Skeletal muscle tissue (tissue), 4 donors: ENCODE measurements around the gene HIVEP3. TPM values are rescaled to one million over a fixed set of nuclear protein-coding genes. Genes with fewer than 3 reads are reported as not detected.

Experiments used
- H3K27ac ChIP-seq: one replicate; pipeline ENCODE4 v1.7.0; 2013; ENCODE audit warnings: mild to moderate bottlenecking, low read depth, low read length, inconsistent platforms
- H3K27me3 ChIP-seq, 3 donors: one replicate each; pipeline ENCODE4 v1.7.0; 2013; ENCODE audit warnings: low read length in 3 of 3; ENCODE audit not compliant: control insufficient read depth in 3 of 3, insufficient read depth in 3 of 3
- H3K36me3 ChIP-seq, 3 donors: one replicate each; pipeline ENCODE4 v1.7.0; 2013; ENCODE audit warnings: low read length in 3 of 3; ENCODE audit not compliant: control insufficient read depth in 3 of 3, insufficient read depth in 3 of 3
- H3K4me1 ChIP-seq, 3 donors: one replicate each; pipeline ENCODE4 v1.7.0; 2013; ENCODE audit warnings: low read length in 3 of 3, mild to moderate bottlenecking in 3 of 3; ENCODE audit not compliant: control insufficient read depth in 3 of 3, insufficient read depth in 3 of 3
- H3K4me3 ChIP-seq, 3 donors: one replicate each; pipeline ENCODE4 v1.7.0; 2013; ENCODE audit warnings: low read length in 3 of 3
- H3K9ac ChIP-seq, 3 donors: one replicate each; pipeline ENCODE4 v1.7.0; 2013; ENCODE audit warnings: low read length in 3 of 3, mild to moderate bottlenecking in 3 of 3, moderate library complexity in 2 of 3, low read depth in 1 of 3
- H3K9me3 ChIP-seq, 3 donors: one replicate each; pipeline ENCODE4 v1.7.0; 2013; ENCODE audit warnings: low read length in 3 of 3; ENCODE audit not compliant: control insufficient read depth in 3 of 3
- total RNA-seq: library from RNA; depleted of rRNA; stranded (reverse); fragments of >200 nt; gene quantifications from one replicate; pipeline ENCODE4 v1.2.3, GENCODE V29; 2014
- donor health status: Osteomylitis.

HIVEP3 gene
- total RNA-seq, 1 donor from 2014 or later = 0.52 TPM

GRCh38 chr1:41591891-41592290, 326.8 kb downstream of the HIVEP3 start:
- Histone ChIP-seq H3K27ac (no peak overlapping the region), H3K27me3 (no peaks in the 10 kb centered on the region), H3K9me3 (no peaks in the 10 kb centered on the region), H3K36me3 (no peaks in the 10 kb centered on the region), H3K4me3 (no peak overlapping the region), H3K9ac (no peak overlapping the region), H3K4me1 (no peaks in the 10 kb centered on the region)

DNA sequence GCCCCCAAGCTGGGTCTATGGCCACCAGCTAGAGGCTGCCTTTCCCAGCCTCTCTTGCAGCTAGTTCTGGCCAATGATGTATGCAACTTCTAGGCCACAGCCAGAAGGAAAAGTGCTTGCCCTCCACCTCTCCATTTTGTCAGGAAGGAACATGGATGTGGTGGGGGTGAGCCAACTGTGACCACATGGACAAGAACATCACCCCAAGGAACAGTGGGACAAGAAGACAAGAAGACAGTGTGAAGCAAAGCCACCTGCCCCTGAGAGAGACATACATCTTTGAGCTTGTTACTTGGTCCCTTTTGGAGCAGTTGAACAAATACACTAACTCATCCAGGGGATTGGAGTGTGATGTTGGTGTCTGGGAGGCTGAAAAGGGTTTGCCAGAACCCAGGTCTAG, 328.4 kb downstream of the HIVEP3 start:
- Histone ChIP-seq H3K9me3 (no peaks in the 10 kb centered on the region), H3K4me3 (no peak overlapping the region), H3K27ac (no peak overlapping the region), H3K9ac (no peak overlapping the region), H3K36me3 (no peaks in the 10 kb centered on the region), H3K4me1 (no peaks in the 10 kb centered on the region), H3K27me3 (no peaks in the 10 kb centered on the region)

DNA sequence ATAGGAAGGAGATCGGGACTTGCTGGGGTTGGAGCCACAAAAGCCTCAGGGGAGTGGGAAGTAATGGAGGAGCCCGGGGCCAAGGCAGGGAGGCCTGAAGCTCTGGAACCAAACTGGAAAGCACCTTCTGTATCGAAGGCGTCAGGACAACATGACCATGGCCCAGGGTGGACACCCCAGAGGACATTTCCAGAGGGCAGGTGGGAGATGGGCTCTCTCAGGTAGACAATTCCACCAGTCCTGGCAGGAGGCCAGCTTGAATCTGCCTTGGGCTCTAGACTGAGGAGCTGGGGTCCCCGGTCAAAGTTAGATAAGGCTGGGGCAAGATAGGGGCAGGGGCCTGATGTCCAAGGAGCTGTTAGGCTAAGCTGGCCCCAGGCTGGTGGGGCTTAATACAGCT, 329.3 kb downstream of the HIVEP3 start:
- Histone ChIP-seq H3K36me3 (no peaks in the 10 kb centered on the region), H3K9me3 (no peaks in the 10 kb centered on the region), H3K27ac (no peak overlapping the region), H3K27me3 (no peaks in the 10 kb centered on the region), H3K4me1 (no peaks in the 10 kb centered on the region), H3K4me3 (no peak overlapping the region), H3K9ac (no peak overlapping the region)

DNA sequence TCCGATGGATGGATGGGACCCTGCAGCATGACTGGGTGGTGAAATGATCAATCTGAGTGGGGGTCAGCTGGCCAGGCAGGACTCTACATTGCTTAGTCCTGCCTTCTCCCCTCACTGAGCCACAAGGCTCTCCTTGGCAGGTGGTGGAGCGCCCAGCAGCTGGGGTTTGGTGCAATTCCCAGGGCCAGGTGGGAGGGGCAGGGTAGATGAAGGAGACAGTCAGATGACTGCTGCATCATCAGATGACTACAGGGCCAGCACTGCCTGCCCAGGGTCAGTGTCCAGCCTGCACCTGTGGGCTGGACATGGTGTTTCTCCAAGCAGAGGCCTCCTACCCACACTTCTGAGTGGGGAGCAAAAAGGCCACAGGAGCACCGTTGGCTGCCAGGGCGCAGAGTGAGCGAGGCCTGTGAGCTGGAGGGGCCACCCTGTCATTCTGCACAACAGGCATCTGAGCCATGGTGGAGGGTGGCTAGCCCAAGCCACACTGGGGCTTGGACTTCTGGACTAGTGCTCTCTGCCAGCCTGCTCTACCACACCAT, 330.3 kb downstream of the HIVEP3 start:
- no peaks in the 10 kb centered on the region for H3K4me1 ChIP-seq

DNA sequence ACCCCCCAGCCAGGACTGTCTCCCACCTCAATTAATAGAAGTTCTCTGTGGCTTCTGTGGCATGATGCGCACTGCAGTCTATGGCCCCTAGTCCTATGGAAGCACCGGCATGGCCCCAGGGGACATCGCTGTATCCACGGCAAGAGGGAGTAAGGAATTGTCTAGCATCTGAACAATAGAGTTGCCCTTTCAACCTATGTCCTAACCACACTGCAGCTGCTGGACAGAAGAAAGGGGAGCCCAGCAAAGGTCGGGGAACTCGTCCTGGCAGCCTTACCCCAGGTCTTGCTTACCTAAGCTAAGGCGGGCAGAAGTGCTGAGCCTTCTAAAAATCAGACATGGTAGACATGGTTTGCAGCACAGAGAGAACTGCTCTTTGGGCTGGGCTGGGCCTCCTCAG, 330.9 kb downstream of the HIVEP3 start:
- no peaks in the 10 kb centered on the region for H3K9me3 ChIP-seq
- peaks cover 0 to 2% (median 0%) of the 10 kb centered on the region in 3 donors for H3K36me3 ChIP-seq
- no peak overlapping the region for H3K9ac ChIP-seq
- H3K27ac ChIP-seq = no peak overlapping the region
- no peak overlapping the region for H3K4me3 ChIP-seq
- peaks cover 0 to 3% (median 0%) of the 10 kb centered on the region in 3 donors for H3K27me3 ChIP-seq
- no peaks in the 10 kb centered on the region for H3K4me1 ChIP-seq

More for the DNA sequence above, 330.3 kb downstream of the HIVEP3 start:
- Histone ChIP-seq H3K36me3 (peaks cover 0 to 2% (median 0%) of the 10 kb centered on the region in 3 donors), H3K4me3 (no peak overlapping the region), H3K9me3 (no peaks in the 10 kb centered on the region), H3K27ac (no peak overlapping the region), H3K9ac (no peak overlapping the region), H3K27me3 (peaks cover 0 to 3% (median 0%) of the 10 kb centered on the region in 3 donors)

GRCh38 chr1:41586230-41586629, 332.5 kb downstream of the HIVEP3 start:
- Histone ChIP-seq H3K27ac (no peak overlapping the region), H3K36me3 (peaks cover 0 to 2% (median 0%) of the 10 kb centered on the region in 3 donors), H3K4me1 (no peaks in the 10 kb centered on the region), H3K4me3 (no peak overlapping the region), H3K9ac (no peak overlapping the region), H3K27me3 (peaks cover 0 to 3% (median 0%) of the 10 kb centered on the region in 3 donors), H3K9me3 (no peaks in the 10 kb centered on the region)

- no peak overlapping the region for H3K4me3 ChIP-seq
- no peak overlapping the region for H3K27ac ChIP-seq
- H3K9me3 ChIP-seq = no peaks in the 10 kb centered on the region
- peaks cover 0 to 2% (median 0%) of the 10 kb centered on the region in 3 donors for H3K4me1 ChIP-seq
- H3K9ac ChIP-seq = no peak overlapping the region
- H3K27me3 ChIP-seq = peaks cover 0 to 3% (median 0%) of the 10 kb centered on the region in 3 donors
- H3K36me3 ChIP-seq = peaks cover 0 to 3% (median 0%) of the 10 kb centered on the region in 3 donors
These were observed 334.8 kb downstream of the HIVEP3 start for GRCh38 chr1:41583658-41584547.

DNA sequence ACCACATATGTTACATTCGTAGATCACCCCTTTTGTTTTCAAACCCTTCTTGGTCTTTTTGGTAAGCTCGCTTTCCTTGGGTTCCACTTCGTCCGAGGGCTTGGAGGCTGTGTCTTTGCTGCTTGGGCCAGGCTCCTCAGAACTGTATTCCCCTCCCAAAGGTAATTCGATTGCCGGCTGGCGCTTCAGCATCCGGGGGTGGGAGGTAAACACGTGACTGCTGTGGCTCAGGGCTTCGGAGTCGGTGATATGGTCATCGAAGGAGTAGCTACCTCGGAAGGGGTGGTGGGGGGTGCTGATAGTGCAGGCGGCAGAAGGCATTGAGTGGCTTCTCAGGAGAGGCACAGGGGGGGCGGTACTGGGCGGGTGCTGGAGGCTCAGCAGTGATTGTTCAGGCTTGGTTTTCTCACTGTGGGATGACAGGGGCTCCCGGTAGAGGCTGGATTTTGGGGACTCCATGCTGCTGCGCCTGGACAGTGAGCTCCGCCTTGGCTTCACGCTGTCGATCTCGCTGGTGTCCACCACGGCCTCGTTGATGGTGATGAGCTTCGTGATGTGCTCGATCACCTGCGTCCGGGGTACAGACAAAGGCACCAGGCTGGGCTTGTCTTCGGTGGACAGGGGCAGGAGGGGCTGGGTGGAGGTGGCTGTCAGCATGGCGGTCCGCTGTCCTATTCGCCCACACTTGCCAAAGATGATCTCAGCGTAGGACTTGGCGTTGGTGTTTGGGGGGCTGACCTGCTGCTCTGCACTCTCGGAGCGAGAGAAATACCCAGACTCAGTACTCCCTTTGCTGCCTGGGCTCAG, 335.7 kb downstream of the HIVEP3 start:
- Histone ChIP-seq H3K9ac (no peak overlapping the region), H3K36me3 (peaks cover 0 to 3% (median 0%) of the 10 kb centered on the region in 3 donors), H3K9me3 (no peaks in the 10 kb centered on the region)

DNA sequence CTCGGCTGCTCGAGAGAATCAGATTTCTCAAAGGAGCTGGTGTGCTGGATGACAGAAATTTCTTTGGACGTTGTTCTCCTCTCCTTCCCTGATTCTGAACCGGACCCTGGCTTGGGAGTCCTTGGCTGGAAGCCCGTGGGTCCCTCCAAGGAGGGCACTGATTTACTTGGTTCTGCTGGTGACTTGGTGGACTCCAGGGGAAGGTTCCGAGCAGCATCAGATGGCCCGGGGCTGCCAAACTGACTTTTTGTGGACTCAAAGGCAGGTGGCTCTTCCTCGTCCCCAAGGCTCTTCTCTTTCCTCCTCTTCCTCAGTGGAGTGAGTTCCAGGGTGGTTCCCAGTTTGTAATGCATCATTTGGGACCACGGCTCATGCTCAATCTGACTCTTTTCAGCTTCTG, 336.4 kb downstream of the HIVEP3 start:
- Histone ChIP-seq H3K9me3 (no peaks in the 10 kb centered on the region), H3K9ac (no peak overlapping the region), H3K36me3 (peaks cover 0 to 3% (median 0%) of the 10 kb centered on the region in 3 donors), H3K27me3 (peaks cover 0 to 3% (median 0%) of the 10 kb centered on the region in 3 donors), H3K4me1 (peaks cover 0 to 3% (median 2%) of the 10 kb centered on the region in 3 donors), H3K4me3 (no peak overlapping the region), H3K27ac (no peak overlapping the region)

More for the DNA sequence above, 335.7 kb downstream of the HIVEP3 start:
- Histone ChIP-seq H3K27ac (no peak overlapping the region), H3K4me3 (no peak overlapping the region), H3K4me1 (peaks cover 0 to 3% (median 2%) of the 10 kb centered on the region in 3 donors), H3K27me3 (peaks cover 0 to 3% (median 0%) of the 10 kb centered on the region in 3 donors)
